IMR-90 (cell line): Measurements from ENCODE around the gene CLEC2B.

Experiments
- CEBPB ChIP-seq: IDR thresholded peaks from 2 replicates; pipeline ENCODE4 v1.6.1; 2012; ENCODE audit warnings: low read depth, low read length, improper control_type of control experiment
- FOS ChIP-seq: fragments of 150-350 bp; IDR thresholded peaks from 2 replicates; pipeline ENCODE4 v1.6.1; 2016; ENCODE audit warnings: low read depth, low read length
- POLR2A ChIP-seq: IDR thresholded peaks from 2 replicates; pipeline ENCODE4 v1.6.1; 2012; ENCODE audit warnings: mild to moderate bottlenecking, low read depth, low read length
- TF ChIP-seq, protein P1 (sequence below): conservative IDR thresholded peaks from 2 replicates; pipeline ENCODE4 v1.5.1; 2012; ENCODE audit warnings: mild to moderate bottlenecking, low read depth, low read length, improper control_type of control experiment

DNA sequence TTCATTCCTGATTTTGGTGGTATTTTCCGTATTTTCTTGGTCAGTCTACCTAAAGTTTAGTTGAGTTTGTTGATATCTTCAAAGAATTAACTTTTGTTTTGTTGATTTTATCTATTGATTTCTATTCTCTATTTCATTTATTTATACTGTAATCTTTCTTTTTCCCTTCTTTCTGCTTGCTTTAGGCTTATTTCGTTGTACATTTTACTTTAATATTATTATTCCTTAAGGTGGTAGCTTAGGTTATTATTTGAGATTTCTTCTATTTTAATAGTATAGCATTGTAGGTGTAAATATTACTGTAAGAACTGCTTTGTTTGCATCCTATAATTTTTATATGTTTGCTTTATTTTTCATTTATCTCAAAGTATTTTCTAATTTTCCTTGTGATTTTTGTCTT, 63.3 kb downstream of the CLEC2B start:
- TF ChIP-seq CEBPB = no peak
- no peak for TF ChIP-seq POLR2A
- TF ChIP-seq, protein P1, sequence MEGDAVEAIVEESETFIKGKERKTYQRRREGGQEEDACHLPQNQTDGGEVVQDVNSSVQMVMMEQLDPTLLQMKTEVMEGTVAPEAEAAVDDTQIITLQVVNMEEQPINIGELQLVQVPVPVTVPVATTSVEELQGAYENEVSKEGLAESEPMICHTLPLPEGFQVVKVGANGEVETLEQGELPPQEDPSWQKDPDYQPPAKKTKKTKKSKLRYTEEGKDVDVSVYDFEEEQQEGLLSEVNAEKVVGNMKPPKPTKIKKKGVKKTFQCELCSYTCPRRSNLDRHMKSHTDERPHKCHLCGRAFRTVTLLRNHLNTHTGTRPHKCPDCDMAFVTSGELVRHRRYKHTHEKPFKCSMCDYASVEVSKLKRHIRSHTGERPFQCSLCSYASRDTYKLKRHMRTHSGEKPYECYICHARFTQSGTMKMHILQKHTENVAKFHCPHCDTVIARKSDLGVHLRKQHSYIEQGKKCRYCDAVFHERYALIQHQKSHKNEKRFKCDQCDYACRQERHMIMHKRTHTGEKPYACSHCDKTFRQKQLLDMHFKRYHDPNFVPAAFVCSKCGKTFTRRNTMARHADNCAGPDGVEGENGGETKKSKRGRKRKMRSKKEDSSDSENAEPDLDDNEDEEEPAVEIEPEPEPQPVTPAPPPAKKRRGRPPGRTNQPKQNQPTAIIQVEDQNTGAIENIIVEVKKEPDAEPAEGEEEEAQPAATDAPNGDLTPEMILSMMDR = no peak
- no peak for TF ChIP-seq FOS
